Measurements from ENCODE around the gene SELENOM. TPM values are rescaled to one million over a fixed set of nuclear protein-coding genes. Genes with fewer than 3 reads are reported as not detected.

Gene SELENOM
- total RNA-seq, 1 donor from 2014 or later, result 35.0 TPM

DNA sequence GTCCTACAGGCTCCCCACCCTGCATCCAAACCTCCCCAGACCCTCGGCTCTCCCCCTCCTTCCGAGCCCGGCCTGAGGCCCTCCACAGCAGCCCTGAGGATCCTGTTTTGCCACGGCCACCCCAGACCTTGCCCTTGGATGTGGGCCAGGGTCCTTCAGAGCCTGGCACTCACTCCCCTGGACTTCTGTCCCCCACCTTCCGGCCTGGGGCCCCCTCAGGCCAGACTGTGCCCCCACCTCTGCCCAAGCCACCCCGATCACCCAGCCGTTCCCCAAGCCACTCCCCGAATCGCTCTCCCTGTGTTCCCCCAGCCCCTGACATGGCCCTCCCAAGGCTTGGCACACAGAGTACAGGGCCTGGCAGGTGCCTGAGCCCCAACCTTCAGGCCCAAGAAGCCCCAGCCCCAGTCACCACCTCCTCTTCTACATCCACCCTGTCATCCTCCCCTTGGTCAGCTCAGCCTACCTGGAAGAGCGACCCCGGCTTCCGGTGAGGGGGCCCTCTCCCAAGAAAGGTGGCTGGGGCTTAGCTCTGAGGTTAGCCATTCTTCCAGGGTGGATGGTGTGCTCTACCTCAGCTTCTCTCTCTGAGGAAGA lies 18.3 kb upstream of the SELENOM start:
- H3K36me3 ChIP-seq (ENCODE audit: control insufficient read depth, insufficient read depth, low read length), result no peaks in the 10 kb centered on the region
- peaks cover 11% of the 10 kb centered on the region for H3K27me3 ChIP-seq (ENCODE audit: control insufficient read depth, insufficient read depth, low read length)
- FAIRE-seq (no peak), DNase-seq (ENCODE audit: low read depth) (no peak)
- TF ChIP-seq, protein P1, sequence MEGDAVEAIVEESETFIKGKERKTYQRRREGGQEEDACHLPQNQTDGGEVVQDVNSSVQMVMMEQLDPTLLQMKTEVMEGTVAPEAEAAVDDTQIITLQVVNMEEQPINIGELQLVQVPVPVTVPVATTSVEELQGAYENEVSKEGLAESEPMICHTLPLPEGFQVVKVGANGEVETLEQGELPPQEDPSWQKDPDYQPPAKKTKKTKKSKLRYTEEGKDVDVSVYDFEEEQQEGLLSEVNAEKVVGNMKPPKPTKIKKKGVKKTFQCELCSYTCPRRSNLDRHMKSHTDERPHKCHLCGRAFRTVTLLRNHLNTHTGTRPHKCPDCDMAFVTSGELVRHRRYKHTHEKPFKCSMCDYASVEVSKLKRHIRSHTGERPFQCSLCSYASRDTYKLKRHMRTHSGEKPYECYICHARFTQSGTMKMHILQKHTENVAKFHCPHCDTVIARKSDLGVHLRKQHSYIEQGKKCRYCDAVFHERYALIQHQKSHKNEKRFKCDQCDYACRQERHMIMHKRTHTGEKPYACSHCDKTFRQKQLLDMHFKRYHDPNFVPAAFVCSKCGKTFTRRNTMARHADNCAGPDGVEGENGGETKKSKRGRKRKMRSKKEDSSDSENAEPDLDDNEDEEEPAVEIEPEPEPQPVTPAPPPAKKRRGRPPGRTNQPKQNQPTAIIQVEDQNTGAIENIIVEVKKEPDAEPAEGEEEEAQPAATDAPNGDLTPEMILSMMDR (IDR thresholded peaks at IDR 0.05; ENCODE audit: insufficient read depth, low read length, severe bottlenecking), result no peak
- H3K4me3 ChIP-seq (ENCODE audit: low read depth, low read length), result no peak overlapping the region

DNA sequence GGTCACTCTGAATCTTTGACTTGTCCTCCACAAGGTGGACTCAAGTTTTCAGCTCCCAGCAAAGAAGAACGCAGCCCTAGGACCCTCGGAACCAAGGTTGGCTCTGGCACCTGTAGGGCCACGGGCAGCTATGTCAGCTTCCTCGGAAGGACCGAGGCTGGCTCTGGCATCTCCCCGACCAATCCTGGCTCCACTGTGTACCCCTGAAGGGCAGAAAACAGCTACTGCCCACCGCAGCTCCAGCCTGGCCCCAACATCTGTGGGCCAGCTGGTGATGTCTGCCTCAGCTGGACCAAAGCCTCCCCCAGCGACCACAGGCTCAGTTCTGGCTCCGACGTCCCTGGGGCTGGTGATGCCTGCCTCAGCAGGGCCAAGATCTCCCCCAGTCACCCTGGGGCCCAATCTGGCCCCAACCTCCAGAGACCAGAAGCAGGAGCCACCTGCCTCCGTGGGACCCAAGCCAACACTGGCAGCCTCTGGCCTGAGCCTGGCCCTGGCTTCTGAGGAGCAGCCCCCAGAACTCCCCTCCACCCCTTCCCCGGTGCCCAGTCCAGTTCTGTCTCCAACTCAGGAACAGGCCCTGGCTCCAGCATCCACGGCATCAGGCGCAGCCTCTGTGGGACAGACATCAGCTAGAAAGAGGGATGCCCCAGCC lies 17.6 kb upstream of the SELENOM start:
- FAIRE-seq (no peak), DNase-seq (ENCODE audit: low read depth) (no peak)
- H3K4me3 ChIP-seq (ENCODE audit: low read depth, low read length), result no peak overlapping the region
- peaks cover 11% of the 10 kb centered on the region for H3K27me3 ChIP-seq (ENCODE audit: control insufficient read depth, insufficient read depth, low read length)
- TF ChIP-seq, protein P1 (IDR thresholded peaks at IDR 0.05; ENCODE audit: insufficient read depth, low read length, severe bottlenecking), result no peak
- H3K36me3 ChIP-seq (ENCODE audit: control insufficient read depth, insufficient read depth, low read length), result no peaks in the 10 kb centered on the region

DNA sequence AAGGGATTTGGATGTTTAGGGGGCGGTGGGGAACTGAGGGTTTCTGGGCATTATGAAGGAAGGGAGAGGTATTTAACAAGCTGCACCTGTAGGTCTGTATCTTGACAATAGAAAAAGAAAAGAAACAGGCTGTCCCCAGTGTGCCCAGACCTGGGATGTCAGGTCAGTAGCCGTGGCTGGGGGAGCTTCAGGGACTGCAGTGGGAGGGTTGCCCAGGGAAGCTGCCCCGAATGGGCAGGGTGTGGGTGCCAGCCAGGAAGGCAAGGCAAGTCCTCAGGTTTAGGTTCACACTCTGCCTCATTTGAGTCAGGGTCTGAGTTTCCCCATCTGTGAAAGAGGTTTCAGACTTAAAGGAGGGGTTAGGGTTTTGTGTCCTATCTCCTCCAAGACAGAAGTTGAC lies 16.9 kb upstream of the SELENOM start:
- no peak for DNase-seq (ENCODE audit: low read depth)
- Histone ChIP-seq H3K4me3 (ENCODE audit: low read depth, low read length) (no peak overlapping the region), H3K27me3 (ENCODE audit: control insufficient read depth, insufficient read depth, low read length) (peaks cover 13% of the 10 kb centered on the region), H3K36me3 (ENCODE audit: control insufficient read depth, insufficient read depth, low read length) (no peaks in the 10 kb centered on the region)
- TF ChIP-seq, protein P1 (IDR thresholded peaks at IDR 0.05; ENCODE audit: insufficient read depth, low read length, severe bottlenecking), result no peak
- FAIRE-seq, result no peak

GRCh38 chr22:31123292-31123602 lies 15.9 kb upstream of the SELENOM start:
- TF ChIP-seq, protein P1 (IDR thresholded peaks at IDR 0.05; ENCODE audit: insufficient read depth, low read length, severe bottlenecking), result no peak
- FAIRE-seq, result peak; percentile 81
- DNase-seq (ENCODE audit: low read depth), result no peak
- Histone ChIP-seq H3K4me3 (ENCODE audit: low read depth, low read length) (peak overlapping the region; percentile 33), H3K36me3 (ENCODE audit: control insufficient read depth, insufficient read depth, low read length) (no peaks in the 10 kb centered on the region), H3K27me3 (ENCODE audit: control insufficient read depth, insufficient read depth, low read length) (peaks cover 13% of the 10 kb centered on the region)

DNA sequence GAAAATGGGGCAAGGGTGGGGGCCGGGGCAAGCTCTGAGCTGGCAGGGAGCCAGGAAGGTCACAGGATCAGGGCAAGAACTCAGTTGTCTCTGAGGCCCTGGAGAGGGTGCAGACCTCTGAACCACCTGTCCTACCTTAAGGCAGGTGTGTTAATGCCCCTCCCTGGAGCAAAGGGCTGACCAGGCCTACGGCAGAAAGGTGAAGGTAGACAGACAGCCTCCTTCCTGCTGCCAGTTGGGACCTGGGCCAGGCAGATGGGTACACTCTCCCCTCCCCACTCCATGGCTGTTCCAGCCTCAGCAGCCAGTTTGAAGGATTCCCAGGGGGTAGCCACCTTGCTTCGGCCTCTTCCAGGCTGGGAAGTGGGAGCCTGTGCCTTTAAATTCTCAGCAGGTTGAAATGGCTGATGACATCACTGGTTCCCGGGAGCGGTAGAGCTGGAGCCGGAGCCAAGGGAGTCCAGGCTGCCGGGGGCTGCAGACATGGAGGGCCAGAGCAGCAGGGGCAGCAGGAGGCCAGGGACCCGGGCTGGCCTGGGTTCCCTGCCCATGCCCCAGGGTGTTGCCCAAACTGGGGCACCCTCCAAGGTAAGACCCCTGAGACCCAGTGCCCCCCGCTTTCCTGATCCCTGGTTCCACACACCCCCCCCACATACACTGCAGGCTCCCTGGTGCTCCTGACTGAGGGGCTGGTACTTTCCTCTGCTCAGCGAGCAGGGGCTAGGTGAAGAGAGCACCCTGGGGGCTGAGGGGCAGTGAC lies 15.3 kb upstream of the SELENOM start, which contains the start of gene INPP5J:
TSS of gene INPP5J (plus strand) at position 435 of the 760 bp plus-strand sequence. CDS start at position 484, 49 bp downstream.
- Histone ChIP-seq H3K27me3 (ENCODE audit: control insufficient read depth, insufficient read depth, low read length) (peaks cover 13% of the 10 kb centered on the region), H3K4me3 (ENCODE audit: low read depth, low read length) (peak within 1 kb of the TSS; percentile 33), H3K36me3 (ENCODE audit: control insufficient read depth, insufficient read depth, low read length) (no peaks in the 10 kb centered on the region)
- TF ChIP-seq, protein P1 (IDR thresholded peaks at IDR 0.05; ENCODE audit: insufficient read depth, low read length, severe bottlenecking), result no peak
- FAIRE-seq (peak; percentile 58), DNase-seq (ENCODE audit: low read depth) (peak; percentile 37)

Measured in bronchial epithelial cell (primary cell).